Measurements from ENCODE around the gene KIAA0513.

- TF ChIP-seq TAF1 (IDR thresholded peaks at IDR 0.05; ENCODE audit: low read depth, low read length) (no peak), POLR2A (IDR thresholded peaks at IDR 0.05; ENCODE audit: low read depth, low read length) (no peak), POLR2AphosphoS5 (IDR thresholded peaks at IDR 0.05; ENCODE audit: low read depth, low read length) (no peak), PAX5 (IDR thresholded peaks at IDR 0.05; ENCODE audit: insufficient read depth, low read length, severe bottlenecking) (no peak)
Measured at GRCh38 chr16:84999857-85000480, 27.6 kb upstream of the KIAA0513 start.
